Lower leg skin (tissue), 3 donors: Measurements from ENCODE around the gene CDH20.

Experiments used
- CTCF ChIP-seq, 3 donors: fragments of 450-650 bp; IDR thresholded peaks; one replicate each; pipeline ENCODE4 v1.5.1; 2016; ENCODE audit warnings: antibody characterized with exemption in 3 of 3, mild to moderate bottlenecking in 3 of 3, moderate library complexity in 2 of 3
- POLR2A ChIP-seq, 2 donors: fragments of 450-650 bp; IDR thresholded peaks; one replicate each; pipeline ENCODE4 v1.6.1; 2016 to 2017; ENCODE audit warnings: antibody characterized with exemption in 2 of 2, mild to moderate bottlenecking in 1 of 2, moderate library complexity in 1 of 2

GRCh38 chr18:61489334-61489733 lies 156.1 kb downstream of the CDH20 start:
- TF ChIP-seq CTCF (IDR thresholded peaks at IDR 0.05) (no peak), POLR2A (IDR thresholded peaks at IDR 0.05) (no peak)
